Measurements from ENCODE around the gene PCED1B.

PCED1B gene

GRCh38 chr12:47282206-47282605 lies 202.8 kb downstream of the PCED1B start:
- no peak for DNase-seq

All from CD4-positive, alpha-beta T cell treated with Interleukin-4 for 1 hour (primary cell).